Amniotic epithelial cell (primary cell): ENCODE measurements around the gene CEMIP2.
"Not testable (repeated sequence)": the region's sequence is repeated elsewhere in the genome, so short reads cannot be mapped to it uniquely, and the experiment has no call there.

Experiments used
- DNase-seq: peaks from one replicate; pipeline ENCODE4 v3.0.0-alpha.2; 2010; ENCODE audit warnings: low read depth

CEMIP2 gene, protein sequence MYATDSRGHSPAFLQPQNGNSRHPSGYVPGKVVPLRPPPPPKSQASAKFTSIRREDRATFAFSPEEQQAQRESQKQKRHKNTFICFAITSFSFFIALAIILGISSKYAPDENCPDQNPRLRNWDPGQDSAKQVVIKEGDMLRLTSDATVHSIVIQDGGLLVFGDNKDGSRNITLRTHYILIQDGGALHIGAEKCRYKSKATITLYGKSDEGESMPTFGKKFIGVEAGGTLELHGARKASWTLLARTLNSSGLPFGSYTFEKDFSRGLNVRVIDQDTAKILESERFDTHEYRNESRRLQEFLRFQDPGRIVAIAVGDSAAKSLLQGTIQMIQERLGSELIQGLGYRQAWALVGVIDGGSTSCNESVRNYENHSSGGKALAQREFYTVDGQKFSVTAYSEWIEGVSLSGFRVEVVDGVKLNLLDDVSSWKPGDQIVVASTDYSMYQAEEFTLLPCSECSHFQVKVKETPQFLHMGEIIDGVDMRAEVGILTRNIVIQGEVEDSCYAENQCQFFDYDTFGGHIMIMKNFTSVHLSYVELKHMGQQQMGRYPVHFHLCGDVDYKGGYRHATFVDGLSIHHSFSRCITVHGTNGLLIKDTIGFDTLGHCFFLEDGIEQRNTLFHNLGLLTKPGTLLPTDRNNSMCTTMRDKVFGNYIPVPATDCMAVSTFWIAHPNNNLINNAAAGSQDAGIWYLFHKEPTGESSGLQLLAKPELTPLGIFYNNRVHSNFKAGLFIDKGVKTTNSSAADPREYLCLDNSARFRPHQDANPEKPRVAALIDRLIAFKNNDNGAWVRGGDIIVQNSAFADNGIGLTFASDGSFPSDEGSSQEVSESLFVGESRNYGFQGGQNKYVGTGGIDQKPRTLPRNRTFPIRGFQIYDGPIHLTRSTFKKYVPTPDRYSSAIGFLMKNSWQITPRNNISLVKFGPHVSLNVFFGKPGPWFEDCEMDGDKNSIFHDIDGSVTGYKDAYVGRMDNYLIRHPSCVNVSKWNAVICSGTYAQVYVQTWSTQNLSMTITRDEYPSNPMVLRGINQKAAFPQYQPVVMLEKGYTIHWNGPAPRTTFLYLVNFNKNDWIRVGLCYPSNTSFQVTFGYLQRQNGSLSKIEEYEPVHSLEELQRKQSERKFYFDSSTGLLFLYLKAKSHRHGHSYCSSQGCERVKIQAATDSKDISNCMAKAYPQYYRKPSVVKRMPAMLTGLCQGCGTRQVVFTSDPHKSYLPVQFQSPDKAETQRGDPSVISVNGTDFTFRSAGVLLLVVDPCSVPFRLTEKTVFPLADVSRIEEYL (N-terminal part only)

DNA sequence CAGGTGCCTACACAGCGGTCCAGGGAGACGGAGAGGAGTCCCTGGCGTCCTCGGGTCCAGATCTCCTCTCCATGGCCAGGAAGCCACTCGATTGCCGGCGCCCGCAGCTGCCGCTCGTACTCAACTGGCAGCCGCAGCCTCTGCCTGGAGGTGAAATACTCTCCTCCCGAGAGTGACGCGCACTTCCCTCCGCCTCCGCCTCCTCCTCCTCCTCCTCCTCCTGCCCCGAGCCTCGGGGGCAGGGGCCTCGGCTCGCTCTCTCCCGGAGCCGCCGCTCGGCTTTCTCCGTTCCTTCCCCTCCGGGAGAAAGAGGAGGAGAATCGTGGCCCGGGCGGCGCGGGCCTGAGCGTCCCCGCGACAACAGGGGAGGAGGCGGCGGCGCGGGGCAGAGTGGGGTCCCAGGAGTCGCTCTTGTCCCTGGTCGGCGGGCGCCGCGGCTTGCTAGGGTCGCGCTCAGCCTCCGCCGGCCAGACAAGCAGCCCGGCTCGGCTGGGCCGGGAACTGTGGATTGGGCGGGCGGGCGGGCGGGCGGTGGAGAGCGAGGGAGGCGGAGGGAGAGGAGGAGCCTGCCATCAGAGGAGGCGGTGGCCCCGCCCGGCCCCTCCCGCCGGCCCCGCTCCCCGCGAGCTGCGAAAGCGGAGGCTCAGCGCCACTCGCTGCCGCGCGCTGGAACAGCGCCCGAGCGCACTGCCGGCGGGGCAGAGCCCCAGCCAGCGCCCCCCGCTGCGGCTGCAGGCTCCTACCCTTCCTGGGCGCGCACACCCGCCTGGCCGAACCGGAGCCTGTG is at the start of gene CEMIP2:
Gene CEMIP2, minus strand, starts transcription at position 126 of the 787 bp plus-strand sequence. CDS start 18,140 bp downstream, outside the sequence.
- peak; percentile 88 for DNase-seq

DNA sequence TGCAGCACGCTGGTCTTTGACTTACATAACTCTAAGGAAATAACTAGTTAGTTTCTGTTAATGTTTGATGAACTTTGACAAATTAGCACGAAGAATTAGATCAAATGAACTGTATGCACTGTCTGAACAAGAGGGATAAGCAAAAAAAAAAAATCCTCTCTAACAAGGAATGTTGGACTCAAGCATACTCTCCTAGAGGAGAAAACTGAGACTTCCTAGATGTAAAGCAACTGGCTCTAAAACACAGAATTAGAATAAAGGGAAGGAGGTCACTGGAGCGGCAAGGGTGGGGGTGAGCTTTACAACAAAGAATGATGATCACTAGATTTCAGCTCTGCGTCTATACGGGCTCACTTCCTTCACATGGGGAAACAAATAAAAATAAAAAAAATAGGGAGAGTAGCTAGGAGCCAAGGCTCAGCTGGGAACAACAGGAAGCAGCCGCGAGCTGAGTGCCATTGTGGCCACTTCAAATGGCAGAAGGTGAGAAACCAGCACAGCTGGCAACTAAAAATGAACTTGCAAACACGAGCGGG is 48.7 kb upstream of the CEMIP2 start:
- no peak for DNase-seq

DNA sequence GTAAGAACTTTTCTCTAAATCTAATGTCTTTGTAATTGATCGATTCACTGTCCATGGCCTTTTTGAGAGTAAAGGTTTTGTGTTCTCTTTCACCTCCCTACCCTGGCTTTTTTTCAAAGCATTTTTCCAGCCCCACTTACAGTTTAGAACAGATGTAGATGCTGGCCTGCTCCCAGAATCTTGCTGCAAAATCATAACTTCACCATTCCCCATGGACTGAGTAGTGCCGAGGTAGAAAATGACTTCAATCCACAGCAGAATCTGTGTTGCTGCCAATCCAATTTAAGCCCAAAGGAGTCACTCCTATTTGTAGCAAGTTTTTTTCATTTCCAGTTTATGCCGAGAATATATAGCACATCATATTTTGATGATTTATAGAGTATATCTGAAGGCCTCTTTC is 46.5 kb upstream of the CEMIP2 start:
- no peak for DNase-seq

DNA sequence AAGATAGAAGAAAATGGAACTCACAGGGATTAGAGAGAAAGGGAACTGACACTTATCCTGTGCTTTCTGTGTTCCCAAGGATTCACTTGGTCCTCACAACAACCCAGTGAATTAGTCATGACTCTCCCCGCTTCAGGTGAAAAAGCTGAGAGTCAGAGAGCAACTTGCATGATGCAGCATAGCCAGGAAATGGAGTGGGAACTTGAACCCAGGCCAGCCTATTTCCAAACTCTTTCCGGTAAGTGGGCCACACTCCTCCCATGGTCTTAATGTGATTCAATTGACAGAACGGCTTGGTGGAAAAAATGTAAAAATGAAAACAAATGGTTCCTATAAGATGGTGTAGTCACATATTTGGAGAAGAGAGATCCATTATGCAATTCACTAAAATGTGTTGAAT is 45.9 kb upstream of the CEMIP2 start:
- no peak for DNase-seq

DNA sequence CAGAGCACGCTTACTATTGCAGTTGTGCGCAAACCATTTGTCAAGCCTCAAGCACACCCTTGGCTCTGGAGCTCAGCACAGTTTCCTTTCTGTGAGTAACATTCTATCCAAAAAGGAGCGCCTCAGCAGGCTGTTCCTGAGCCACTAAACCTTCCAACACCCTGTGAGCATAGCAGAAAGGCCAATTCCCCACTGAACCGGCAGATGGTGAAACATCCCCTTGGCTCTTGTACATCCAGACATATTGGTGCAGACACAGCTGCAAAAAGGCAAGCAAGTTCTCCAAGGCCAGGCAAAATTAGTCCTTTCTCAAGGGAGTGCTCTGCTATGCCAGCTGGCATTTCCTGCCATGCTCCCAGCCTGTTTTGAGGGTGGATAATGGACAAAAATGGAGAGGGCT is 44.1 kb upstream of the CEMIP2 start:
- DNase-seq: no peak

DNA sequence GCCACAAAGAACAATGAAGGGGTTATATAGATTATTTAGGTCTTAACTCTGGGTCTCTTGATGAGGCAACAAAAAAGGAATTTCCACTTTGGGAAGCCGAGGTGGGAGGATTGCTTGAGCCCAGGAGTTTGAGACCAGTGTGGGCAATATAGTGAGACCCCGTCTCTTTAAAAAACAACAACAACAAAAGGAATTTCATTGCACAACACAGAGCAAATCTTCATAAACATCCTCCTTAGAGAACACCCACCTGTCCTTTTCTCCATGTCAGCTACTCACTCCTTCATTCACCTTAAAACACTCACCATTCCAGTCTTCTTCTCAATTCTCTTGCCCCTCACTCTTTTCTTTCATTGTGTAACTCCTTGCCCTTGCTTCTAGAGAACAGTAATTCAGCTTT is 39.8 kb upstream of the CEMIP2 start:
- DNase-seq: no peak

DNA sequence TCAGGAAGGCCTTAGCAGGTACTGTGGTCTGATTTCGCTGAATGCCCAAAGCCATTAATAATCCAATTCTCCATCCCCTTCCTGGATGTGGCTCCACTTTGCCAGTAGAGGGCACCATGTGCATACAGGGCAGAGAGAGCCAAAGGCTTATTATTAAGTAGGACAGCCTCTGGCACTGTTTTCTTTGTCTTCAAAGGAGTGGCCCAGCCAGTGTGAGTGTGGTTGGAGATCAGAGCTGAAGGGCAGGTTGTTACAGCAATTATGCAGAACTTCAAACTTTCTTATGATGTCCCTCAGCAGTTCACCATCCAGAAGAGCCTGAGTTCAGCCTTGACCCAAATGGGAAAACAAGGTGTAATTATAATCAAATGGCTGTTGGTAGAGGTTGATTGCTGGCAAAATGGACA is 38.6 kb upstream of the CEMIP2 start:
- DNase-seq: peak; percentile 78

DNA sequence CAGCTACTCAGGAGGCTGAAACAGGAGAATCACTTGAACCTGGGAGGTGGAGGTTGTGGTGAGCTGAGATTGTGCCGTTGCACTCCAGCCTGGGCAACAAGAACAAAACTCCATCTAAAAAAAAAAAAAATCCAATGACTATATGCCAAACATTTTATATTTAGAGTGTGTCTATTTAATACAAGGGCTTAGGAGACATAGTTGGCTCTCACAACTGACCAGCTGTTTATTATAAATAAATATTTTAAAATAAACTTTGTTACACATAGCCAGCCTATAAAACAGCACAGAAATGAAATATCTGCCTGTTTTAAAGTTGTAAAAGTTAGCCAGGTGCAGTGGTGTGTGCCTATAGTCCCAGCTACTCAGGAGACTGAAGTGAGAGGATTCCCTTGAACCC is 36.8 kb upstream of the CEMIP2 start:
- not testable (repeated sequence) for DNase-seq

DNA sequence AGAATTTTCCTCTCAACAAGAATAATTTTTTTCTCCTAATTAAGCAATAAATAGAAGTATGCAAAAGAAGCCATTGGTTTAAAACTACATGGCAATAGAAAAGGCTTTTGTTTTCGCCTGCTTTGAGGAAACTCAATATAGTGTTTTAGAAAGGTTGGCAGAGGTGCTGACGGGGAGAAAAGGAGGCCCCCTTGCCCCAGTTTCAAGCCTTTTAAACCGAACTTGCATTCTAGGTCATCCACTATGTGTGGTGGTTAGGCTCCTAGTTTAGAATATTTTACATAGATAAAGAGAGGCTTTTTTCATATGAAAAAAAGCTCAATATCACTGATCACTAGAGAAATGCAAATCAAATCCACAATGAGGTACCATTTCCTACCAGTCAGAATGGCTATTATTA is 33.5 kb upstream of the CEMIP2 start:
- no peak for DNase-seq

DNA sequence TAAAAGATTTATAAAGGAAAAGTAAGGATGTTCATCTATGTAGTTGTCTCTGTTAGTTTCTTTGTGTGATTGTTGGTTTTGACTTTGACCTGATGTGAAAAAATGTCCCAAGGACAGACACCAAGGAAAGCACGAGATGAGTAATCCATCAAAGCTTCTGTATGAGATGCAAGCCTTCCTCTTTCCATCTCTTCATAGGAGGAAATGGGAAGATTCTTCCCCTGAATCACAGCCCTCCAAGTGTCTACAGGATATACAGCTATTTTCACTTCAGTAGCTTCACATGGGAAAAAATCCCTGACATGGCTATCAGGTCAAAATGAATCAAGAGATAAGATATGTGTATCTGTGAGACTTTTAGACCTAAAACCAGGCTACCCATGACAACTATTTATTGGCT is 29.0 kb upstream of the CEMIP2 start:
- no peak for DNase-seq

DNA sequence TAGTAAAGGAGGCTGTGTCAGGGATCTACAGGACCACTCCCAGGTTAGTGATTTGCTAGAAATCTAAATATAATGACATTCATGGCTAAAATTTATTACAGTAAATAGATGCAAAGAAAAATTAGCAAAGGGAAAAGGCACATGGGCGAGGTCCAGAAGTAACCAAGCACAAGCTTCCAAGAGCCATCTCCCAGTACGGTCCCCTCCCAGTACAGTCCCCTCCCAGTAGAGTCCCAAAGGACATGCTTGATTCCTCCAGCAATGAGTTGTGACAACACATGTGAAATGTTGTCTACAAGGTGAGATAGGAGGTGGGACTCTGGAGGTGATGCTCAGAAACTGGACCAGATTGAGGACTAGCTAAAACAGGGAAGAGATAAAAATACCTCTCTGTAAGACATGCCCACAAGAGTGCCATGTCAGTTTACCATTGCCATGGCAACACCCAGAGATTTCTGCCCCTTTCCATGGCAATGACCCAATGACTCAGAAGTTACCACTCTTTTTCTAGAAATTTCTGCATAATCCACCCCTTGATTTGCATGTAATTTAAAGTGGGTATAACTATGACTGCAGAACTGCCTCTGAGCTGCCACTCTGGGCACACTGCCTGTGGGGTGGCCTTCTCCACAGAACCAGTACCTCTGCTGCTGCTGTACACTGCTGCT is 27.9 kb upstream of the CEMIP2 start:
- DNase-seq: no peak

DNA sequence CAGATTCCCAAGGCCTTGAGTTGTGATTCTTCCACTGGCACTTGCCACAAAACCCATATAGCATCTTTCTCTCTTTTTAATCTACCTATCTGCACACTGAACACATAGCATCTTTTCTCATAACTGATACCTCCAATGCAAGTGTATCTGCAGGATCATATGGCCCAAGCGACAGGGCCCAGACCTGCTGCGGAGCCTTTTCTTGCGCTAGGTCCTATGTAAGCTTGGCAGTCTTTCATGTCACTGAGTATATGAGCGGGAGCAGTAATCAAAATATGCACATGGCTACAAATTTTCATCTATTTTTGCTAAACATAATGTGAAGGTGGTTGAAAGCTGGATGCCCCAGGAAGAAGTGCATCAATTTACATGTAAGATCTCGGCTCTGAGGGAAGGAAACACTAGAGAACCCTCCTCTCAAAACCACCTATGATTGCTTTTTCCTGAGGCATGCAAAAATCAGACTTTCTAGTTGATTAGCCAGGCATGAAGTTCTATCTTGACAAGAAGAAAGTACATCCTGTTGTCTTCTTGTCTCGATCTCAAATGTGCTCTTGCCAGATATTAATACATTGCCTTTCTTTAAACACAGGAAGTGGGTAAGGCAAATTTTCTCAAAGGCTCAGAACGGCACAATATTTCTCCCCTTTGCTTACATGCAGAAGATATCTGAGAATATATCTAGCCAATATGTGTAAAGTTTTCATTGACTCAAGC is 26.9 kb upstream of the CEMIP2 start:
- no peak for DNase-seq

DNA sequence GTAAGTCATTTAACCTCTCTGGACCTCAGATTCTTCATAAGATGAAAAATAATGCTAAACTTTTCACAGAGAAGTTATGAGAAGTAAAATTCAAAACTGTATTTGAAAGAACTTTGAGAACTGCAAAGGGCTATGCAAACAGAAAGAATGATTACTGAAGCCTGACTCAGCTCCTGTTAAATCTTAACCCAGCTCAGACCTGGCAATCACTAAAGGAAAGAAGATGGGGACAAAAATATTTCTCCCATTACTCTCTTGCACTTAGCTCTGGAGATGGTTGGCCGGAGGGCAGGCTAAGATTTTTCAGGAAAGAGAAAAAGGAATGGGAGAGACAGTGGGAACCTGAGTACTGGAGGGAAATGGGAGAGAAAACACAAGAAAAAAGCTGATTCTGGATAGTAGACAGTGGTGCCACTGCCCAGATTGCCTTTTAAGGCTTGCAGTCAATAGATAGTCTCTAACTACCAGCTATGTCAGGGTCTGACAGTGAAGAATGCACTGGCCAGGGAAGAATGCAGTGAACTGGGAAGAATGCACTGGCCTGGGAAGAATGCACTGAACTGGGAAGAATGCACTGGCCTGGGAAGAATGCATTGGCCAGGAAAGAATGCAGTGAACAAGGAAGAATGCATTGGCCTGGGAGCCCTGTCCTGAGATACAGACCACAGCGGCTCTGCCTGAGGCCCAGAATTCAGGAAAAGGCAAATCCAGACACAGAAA is 25.2 kb upstream of the CEMIP2 start:
- DNase-seq: peak; percentile 72

DNA sequence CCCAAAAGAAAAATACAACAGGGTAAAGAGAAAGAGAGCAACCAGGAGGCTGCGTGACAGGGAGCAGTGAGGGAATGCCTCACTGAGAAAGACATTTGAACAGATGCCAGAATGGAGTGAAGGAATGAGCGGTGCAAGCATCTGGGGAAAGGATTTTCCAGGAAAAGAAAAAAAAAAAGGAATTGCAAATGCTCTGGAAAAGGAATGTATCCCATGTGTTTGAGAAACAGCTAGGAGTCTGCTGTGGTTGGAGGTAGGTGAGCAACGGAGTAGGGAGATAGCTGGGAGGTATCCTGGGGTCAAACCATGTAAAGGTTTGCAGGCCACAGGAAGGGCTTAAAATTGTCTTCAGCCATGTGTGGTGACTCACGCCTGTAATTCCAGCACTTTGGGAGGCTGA is 23.6 kb upstream of the CEMIP2 start:
- DNase-seq: peak; percentile 29

DNA sequence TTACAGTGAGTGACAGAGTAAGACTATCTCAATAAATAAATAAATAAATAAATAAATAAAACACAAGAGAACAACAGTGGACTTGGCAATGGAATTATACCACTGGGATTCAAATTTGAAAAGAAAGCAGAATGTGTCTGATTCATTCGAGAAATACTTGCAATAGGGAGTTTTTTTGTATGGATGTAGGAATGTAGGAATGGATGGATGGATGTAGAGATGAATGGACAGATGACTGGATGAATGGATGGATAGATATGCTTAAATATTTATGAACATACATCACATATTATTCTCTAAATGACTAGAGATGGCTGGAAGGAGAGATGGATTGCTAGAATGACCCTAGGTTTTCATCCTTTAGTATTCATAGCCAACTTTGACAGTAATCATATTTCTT is 22.0 kb upstream of the CEMIP2 start:
- DNase-seq: no peak

DNA sequence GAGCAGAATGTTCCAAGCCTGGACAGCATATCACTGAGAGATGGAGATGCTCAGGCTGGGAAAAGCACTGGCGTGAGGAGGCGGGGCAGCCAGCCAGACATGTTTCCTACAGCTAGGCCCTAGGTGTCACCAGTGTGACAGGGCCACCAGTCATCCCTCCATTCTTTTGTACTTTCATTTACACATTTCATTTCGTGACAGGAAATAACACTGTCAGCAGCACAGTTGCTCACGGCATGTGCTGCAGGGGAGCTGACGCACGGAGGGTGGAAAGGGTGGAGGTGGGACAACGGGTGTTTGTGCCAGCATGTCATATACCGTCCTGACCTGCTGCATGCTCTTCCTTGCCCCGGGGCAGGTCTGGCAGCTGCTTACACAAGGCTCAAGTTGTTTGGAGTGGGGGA is 14.8 kb upstream of the CEMIP2 start:
- DNase-seq: no peak

DNA sequence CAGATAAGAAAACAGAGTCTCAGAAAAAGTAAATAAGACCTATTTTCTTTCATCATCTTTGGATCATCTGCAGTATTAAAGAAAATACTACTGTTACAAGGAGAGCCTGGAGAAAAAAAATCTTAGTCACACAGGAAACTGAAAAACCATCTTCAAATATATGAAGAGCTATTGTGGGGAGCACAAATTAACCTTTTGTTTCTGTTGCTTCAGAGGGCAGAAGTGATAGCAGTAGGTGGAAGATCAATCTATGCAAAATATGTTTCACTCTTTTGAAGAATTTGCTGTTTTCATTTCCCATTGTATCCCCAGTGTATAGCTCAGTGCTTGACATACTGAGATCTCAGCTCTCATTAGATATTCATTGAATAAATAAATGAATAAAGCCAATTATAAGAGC is 13.1 kb upstream of the CEMIP2 start:
- no peak for DNase-seq

DNA sequence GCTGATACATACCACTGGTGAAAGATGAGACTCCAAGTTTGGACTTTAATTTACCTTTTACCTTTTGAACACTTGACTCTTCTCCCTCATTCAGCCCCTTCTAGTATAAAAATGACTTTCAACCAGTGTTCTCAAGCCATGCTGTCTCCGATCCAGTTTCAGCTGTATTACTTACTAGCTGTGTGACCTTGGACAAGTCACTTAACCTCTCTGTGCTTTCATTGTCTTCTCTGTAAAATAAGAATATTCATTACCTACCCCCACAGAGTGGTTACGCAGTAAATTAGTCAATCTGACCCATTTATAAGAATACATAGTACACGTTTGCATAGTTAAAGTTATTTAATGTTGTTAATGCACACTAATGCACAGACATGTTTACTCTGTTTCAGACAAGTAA is 12.6 kb upstream of the CEMIP2 start:
- no peak for DNase-seq

DNA sequence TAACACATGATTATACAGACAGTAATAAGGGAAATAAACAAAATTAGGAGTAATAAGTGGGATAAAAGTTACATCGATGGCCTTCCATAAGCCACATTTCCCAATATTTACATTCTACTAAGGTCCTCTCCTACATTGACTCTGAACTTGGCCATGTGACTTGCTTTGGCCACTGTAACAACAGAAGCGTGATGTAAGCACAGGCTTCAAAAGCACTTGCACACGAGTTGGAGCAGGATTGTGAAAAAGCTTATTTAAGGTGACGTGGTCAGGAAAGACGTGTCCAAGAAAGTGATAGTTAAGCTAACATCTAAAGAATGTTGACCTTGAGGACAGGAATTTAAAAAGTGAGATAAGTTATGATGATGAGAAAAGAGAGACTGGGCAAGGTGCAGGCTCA is 9.8 kb upstream of the CEMIP2 start:
- peak; percentile 73 for DNase-seq
